IPS-18a (cell line): ENCODE results near the gene NANOS2.

Source experiments
- H3K27ac ChIP-seq: one replicate; pipeline ENCODE4 v1.5.1; 2013; ENCODE audit warnings: low read length
- H3K27me3 ChIP-seq: one replicate; pipeline ENCODE4 v1.6.1; 2013; ENCODE audit warnings: mild to moderate bottlenecking, low read length; ENCODE audit not compliant: control insufficient read depth, insufficient read depth
- H3K36me3 ChIP-seq: one replicate; pipeline ENCODE4 v1.6.1; 2013; ENCODE audit warnings: low read depth, low read length; ENCODE audit not compliant: control insufficient read depth
- H3K4me1 ChIP-seq: one replicate; pipeline ENCODE4 v1.6.1; 2013; ENCODE audit warnings: low read depth, low read length; ENCODE audit not compliant: control insufficient read depth
- H3K4me3 ChIP-seq: one replicate; pipeline ENCODE4 v1.5.1; 2013; ENCODE audit warnings: low read length
- H3K9ac ChIP-seq: one replicate; pipeline ENCODE4 v1.6.1; 2013; ENCODE audit warnings: mild to moderate bottlenecking, low read length, moderate library complexity
- H3K9me3 ChIP-seq: one replicate; pipeline ENCODE4 v1.6.1; 2013; ENCODE audit warnings: low read depth, low read length; ENCODE audit not compliant: control insufficient read depth

NANOS2 gene

GRCh38 chr19:45913874-45914830, at the start of gene NANOS2:
NANOS2 (minus strand) TSS chr19:45914778; CDS start chr19:45914693, 85 bp downstream.
- Histone ChIP-seq H3K4me1 (no peaks in the 10 kb centered on the region), H3K27me3 (no peaks in the 10 kb centered on the region), H3K4me3 (no peak within 1 kb of the TSS), H3K27ac (no peak within 1 kb of the TSS), H3K36me3 (no peaks in the 10 kb centered on the region), H3K9ac (no peak within 1 kb of the TSS), H3K9me3 (no peaks in the 10 kb centered on the region)

- Histone ChIP-seq H3K4me3 (no peak overlapping the region), H3K27ac (no peak overlapping the region), H3K27me3 (no peaks in the 10 kb centered on the region), H3K9ac (no peak overlapping the region), H3K4me1 (peaks cover 4% of the 10 kb centered on the region), H3K9me3 (no peaks in the 10 kb centered on the region), H3K36me3 (no peaks in the 10 kb centered on the region)
Measured at GRCh38 chr19:45962021-45962420, 47.4 kb upstream of the NANOS2 start.

- peaks cover 4% of the 10 kb centered on the region for H3K4me1 ChIP-seq
- H3K27ac ChIP-seq: no peak overlapping the region
- no peak overlapping the region for H3K9ac ChIP-seq
- no peaks in the 10 kb centered on the region for H3K36me3 ChIP-seq
- H3K27me3 ChIP-seq: no peaks in the 10 kb centered on the region
- peak overlapping the region; percentile 43 for H3K4me3 ChIP-seq
- H3K9me3 ChIP-seq: no peaks in the 10 kb centered on the region
Measured at GRCh38 chr19:45960595-45961235, 46.1 kb upstream of the NANOS2 start.

- Histone ChIP-seq H3K4me1 (peaks cover 4% of the 10 kb centered on the region), H3K36me3 (no peaks in the 10 kb centered on the region), H3K9me3 (no peaks in the 10 kb centered on the region), H3K27ac (no peak overlapping the region), H3K27me3 (no peaks in the 10 kb centered on the region), H3K9ac (no peak overlapping the region), H3K4me3 (no peak overlapping the region)
Measured at GRCh38 chr19:45959517-45960025, 45.0 kb upstream of the NANOS2 start.

- H3K9me3 ChIP-seq: no peaks in the 10 kb centered on the region
- H3K27ac ChIP-seq: no peak overlapping the region
- H3K9ac ChIP-seq: no peak overlapping the region
- H3K27me3 ChIP-seq: no peaks in the 10 kb centered on the region
- H3K4me3 ChIP-seq: no peak overlapping the region
- H3K36me3 ChIP-seq: no peaks in the 10 kb centered on the region
- peaks cover 5% of the 10 kb centered on the region for H3K4me1 ChIP-seq
Measured at GRCh38 chr19:45958769-45959516, 44.4 kb upstream of the NANOS2 start.

GRCh38 chr19:45958320-45958719, 43.7 kb upstream of the NANOS2 start:
- Histone ChIP-seq H3K4me1 (peaks cover 11% of the 10 kb centered on the region), H3K9ac (no peak overlapping the region), H3K27ac (no peak overlapping the region), H3K9me3 (no peaks in the 10 kb centered on the region), H3K4me3 (no peak overlapping the region), H3K36me3 (no peaks in the 10 kb centered on the region), H3K27me3 (no peaks in the 10 kb centered on the region)

GRCh38 chr19:45955905-45956608, 41.5 kb upstream of the NANOS2 start:
- no peak overlapping the region for H3K27ac ChIP-seq

GRCh38 chr19:45954156-45954555, 39.6 kb upstream of the NANOS2 start:
- Histone ChIP-seq H3K36me3 (no peaks in the 10 kb centered on the region), H3K9ac (no peak overlapping the region), H3K27ac (no peak overlapping the region), H3K9me3 (no peaks in the 10 kb centered on the region), H3K27me3 (no peaks in the 10 kb centered on the region), H3K4me3 (no peak overlapping the region), H3K4me1 (peaks cover 12% of the 10 kb centered on the region)

More at GRCh38 chr19:45955905-45956608, 41.5 kb upstream of the NANOS2 start:
- Histone ChIP-seq H3K9ac (no peak overlapping the region), H3K9me3 (no peaks in the 10 kb centered on the region), H3K4me1 (peaks cover 17% of the 10 kb centered on the region), H3K27me3 (no peaks in the 10 kb centered on the region), H3K36me3 (no peaks in the 10 kb centered on the region), H3K4me3 (no peak overlapping the region)

- H3K36me3 ChIP-seq: no peaks in the 10 kb centered on the region
- peak overlapping the region; percentile 56 for H3K27ac ChIP-seq
- H3K9me3 ChIP-seq: no peaks in the 10 kb centered on the region
- H3K27me3 ChIP-seq: no peaks in the 10 kb centered on the region
- H3K9ac ChIP-seq: peak overlapping the region; percentile 22
- peak overlapping the region; percentile 71 for H3K4me3 ChIP-seq
- peaks cover 12% of the 10 kb centered on the region for H3K4me1 ChIP-seq
Measured at GRCh38 chr19:45953676-45954075, 39.1 kb upstream of the NANOS2 start.

- peaks cover 12% of the 10 kb centered on the region for H3K4me1 ChIP-seq
- H3K36me3 ChIP-seq: no peaks in the 10 kb centered on the region
- H3K27me3 ChIP-seq: no peaks in the 10 kb centered on the region
- H3K27ac ChIP-seq: peak overlapping the region; percentile 56
- H3K9ac ChIP-seq: peak overlapping the region; percentile 22
- no peaks in the 10 kb centered on the region for H3K9me3 ChIP-seq
- peak overlapping the region; percentile 71 for H3K4me3 ChIP-seq
Measured at GRCh38 chr19:45952686-45953505, 38.3 kb upstream of the NANOS2 start.
